K562 (cell line): Measurements from ENCODE around the gene CHMP2A. TPM values are rescaled to one million over a fixed set of nuclear protein-coding genes. Genes with fewer than 3 reads are reported as not detected.
A peak's percentile ranks its signal among the peaks of the same experiment; 100 is the strongest.

Experiments used
- ARHGAP35 ChIP-seq: fragments of 450-650 bp; IDR thresholded peaks from 2 replicates; pipeline ENCODE4 v1.6.1; 2018; ENCODE audit not compliant: partially characterized antibody
- C11orf30 ChIP-seq: fragments of 450-650 bp; IDR thresholded peaks from 2 replicates; pipeline ENCODE4 v1.6.1; 2016; ENCODE audit warnings: low read depth, mild to moderate bottlenecking
- ETV1 ChIP-seq: fragments of 450-650 bp; conservative IDR thresholded peaks from 2 replicates; pipeline ENCODE4 v1.6.1; 2016; ENCODE audit warnings: missing genetic modification characterization, control low read depth, low read depth, missing compliant biosample characterization
- GTF2A2 ChIP-seq: IDR thresholded peaks from 2 replicates; pipeline ENCODE4 v1.6.1; 2016; ENCODE audit warnings: mild to moderate bottlenecking, missing genetic modification characterization, missing compliant biosample characterization
- KHSRP ChIP-seq: fragments of 450-650 bp; IDR thresholded peaks from 2 replicates; pipeline ENCODE4 v1.6.1; 2017
- KLF6 ChIP-seq: fragments of 250-450 bp; sonication (Bioruptor Pico); IDR thresholded peaks from 2 replicates; pipeline ENCODE4 v1.4.0; 2020; ENCODE audit warnings: mild to moderate bottlenecking, moderate library complexity, borderline replicate concordance
- L3MBTL2 ChIP-seq: fragments of 450-650 bp; IDR thresholded peaks from 2 replicates; pipeline ENCODE4 v1.6.1; 2016; ENCODE audit warnings: mild to moderate bottlenecking, moderate library complexity
- MECOM ChIP-seq: fragments of 250-450 bp; sonication (Bioruptor Pico); IDR thresholded peaks from 2 replicates; pipeline ENCODE4 v1.8.0; 2022; ENCODE audit warnings: inconsistent platforms
- MEIS2 ChIP-seq: fragments of 450-650 bp; IDR thresholded peaks from 2 replicates; pipeline ENCODE4 v1.6.1; 2014; ENCODE audit warnings: mild to moderate bottlenecking; ENCODE audit not compliant: partially characterized antibody
- NCOA6 ChIP-seq: fragments of 450-650 bp; IDR thresholded peaks from 2 replicates; pipeline ENCODE4 v1.6.1; 2017; ENCODE audit warnings: mild to moderate bottlenecking
- NFYB ChIP-seq: IDR thresholded peaks from 2 replicates; pipeline ENCODE4 v1.6.1; 2011; ENCODE audit warnings: mild to moderate bottlenecking, moderate library complexity; ENCODE audit not compliant: insufficient read length; ENCODE audit errors: extremely low read depth
- SIX5 ChIP-seq, 2 experiments: IDR thresholded peaks; 2 replicates each; pipeline ENCODE4 v1.6.1; 2011; ENCODE audit warnings: low read length in 2 of 2, borderline replicate concordance in 1 of 2, low read depth in 1 of 2, mild to moderate bottlenecking in 1 of 2, moderate library complexity in 1 of 2; ENCODE audit not compliant: insufficient read depth in 1 of 2
- XRCC5 ChIP-seq: fragments of 200-400 bp; formaldehyde crosslinking; IDR thresholded peaks from 2 replicates; pipeline ENCODE4 v1.6.1; 2017; ENCODE audit warnings: low read depth, mild to moderate bottlenecking, low read length
- polyA plus RNA-seq, 8 experiments: library from polyadenylated mRNA; depleted of rRNA in 4 of 8; stranded (reverse) in 5 of 8; unstranded in 3 of 8; fragments of >200 nt; fragmentation: Nextera tagmentation in 2 of 8; fragmentation: Illumina TruSeq in 1 of 8; extraction: Ambion mirVana in 2 of 8; extraction: Trizol in 1 of 8; gene quantifications; 2 replicates each; pipeline versions ENCODE4 v1.2.1 to v1.2.3, GENCODE V29; 2011 to 2014; ENCODE audit warnings: inconsistent platforms in 1 of 8, missing spikeins in 1 of 8
- total RNA-seq, 7 experiments: library from RNA; depleted of rRNA in 6 of 7; stranded (reverse); fragments of >200 nt in 6 of 7; fragmentation: Illumina TruSeq in 2 of 7; extraction: Trizol in 2 of 7; gene quantifications; 2 replicates each; pipeline versions ENCODE4 v1.2.1 to v1.2.3, GENCODE V29; 2011 to 2021; ENCODE audit warnings: low replicate concordance in 1 of 7
- TF ChIP-seq, protein P1 (sequence below), 2 experiments: fragments of 450-650 bp; formaldehyde crosslinking in 1 of 2; IDR thresholded peaks; 2 replicates each; pipeline versions ENCODE4 v1.4.0 to v1.6.1; 2014 to 2020; ENCODE audit warnings: mild to moderate bottlenecking in 2 of 2, borderline replicate concordance in 1 of 2, low read depth in 1 of 2
- TF ChIP-seq, protein P2 (sequence below), 2 experiments: IDR thresholded peaks; 2 replicates each; pipeline ENCODE4 v1.6.1; 2011; ENCODE audit warnings: borderline replicate concordance in 1 of 2, control low read depth in 1 of 2, low read depth in 1 of 2, low read length in 1 of 2, mild to moderate bottlenecking in 1 of 2, mixed read lengths in 1 of 2, moderate library complexity in 1 of 2; ENCODE audit not compliant: insufficient read depth in 1 of 2, insufficient read length in 1 of 2, poor library complexity in 1 of 2, severe bottlenecking in 1 of 2; ENCODE audit errors: extremely low read depth in 1 of 2
- TF ChIP-seq, protein P3 (sequence below): fragments of 450-650 bp; IDR thresholded peaks from 2 replicates; pipeline ENCODE4 v1.6.1; 2016; ENCODE audit warnings: borderline replicate concordance
- TF ChIP-seq, protein P4 (sequence below): sonication (generic); formaldehyde crosslinking; IDR thresholded peaks from 2 replicates; pipeline ENCODE4 v1.8.1; 2022; ENCODE audit warnings: missing genetic modification reagents

The CHMP2A gene
- total and polyA plus RNA-seq, 9 of the 15 experiments (the other 6 are each of a cell fraction or from before 2014, with no cell fraction given): 57.6 to 159 (median 87.2) TPM

DNA sequence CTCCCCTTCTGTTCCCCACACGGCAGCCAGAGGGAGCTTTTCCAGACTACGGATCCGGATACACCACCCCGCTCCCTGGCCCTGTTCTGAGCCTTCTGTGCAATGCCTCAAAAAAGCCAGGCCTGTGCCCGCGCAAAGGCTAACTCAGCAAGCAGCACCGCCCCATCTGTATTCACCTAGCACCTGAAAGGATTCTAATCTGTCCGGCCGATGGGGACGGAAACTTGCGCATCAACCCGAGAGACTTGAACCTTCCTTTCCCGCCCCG is 35.9 kb downstream of the CHMP2A start (continued):
- TF ChIP-seq, protein P1, sequence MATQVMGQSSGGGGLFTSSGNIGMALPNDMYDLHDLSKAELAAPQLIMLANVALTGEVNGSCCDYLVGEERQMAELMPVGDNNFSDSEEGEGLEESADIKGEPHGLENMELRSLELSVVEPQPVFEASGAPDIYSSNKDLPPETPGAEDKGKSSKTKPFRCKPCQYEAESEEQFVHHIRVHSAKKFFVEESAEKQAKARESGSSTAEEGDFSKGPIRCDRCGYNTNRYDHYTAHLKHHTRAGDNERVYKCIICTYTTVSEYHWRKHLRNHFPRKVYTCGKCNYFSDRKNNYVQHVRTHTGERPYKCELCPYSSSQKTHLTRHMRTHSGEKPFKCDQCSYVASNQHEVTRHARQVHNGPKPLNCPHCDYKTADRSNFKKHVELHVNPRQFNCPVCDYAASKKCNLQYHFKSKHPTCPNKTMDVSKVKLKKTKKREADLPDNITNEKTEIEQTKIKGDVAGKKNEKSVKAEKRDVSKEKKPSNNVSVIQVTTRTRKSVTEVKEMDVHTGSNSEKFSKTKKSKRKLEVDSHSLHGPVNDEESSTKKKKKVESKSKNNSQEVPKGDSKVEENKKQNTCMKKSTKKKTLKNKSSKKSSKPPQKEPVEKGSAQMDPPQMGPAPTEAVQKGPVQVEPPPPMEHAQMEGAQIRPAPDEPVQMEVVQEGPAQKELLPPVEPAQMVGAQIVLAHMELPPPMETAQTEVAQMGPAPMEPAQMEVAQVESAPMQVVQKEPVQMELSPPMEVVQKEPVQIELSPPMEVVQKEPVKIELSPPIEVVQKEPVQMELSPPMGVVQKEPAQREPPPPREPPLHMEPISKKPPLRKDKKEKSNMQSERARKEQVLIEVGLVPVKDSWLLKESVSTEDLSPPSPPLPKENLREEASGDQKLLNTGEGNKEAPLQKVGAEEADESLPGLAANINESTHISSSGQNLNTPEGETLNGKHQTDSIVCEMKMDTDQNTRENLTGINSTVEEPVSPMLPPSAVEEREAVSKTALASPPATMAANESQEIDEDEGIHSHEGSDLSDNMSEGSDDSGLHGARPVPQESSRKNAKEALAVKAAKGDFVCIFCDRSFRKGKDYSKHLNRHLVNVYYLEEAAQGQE (IDR thresholded peaks at IDR 0.05; ENCODE audit: borderline replicate concordance): peak; percentile 4; the same call in 1 of the 2 replicates
- TF ChIP-seq, protein P1 (CRISPR knock-in tag; IDR thresholded peaks at IDR 0.05; ENCODE audit: low read depth): no peak
- no peak for TF ChIP-seq GTF2A2 (tag)
- TF ChIP-seq, protein P2, sequence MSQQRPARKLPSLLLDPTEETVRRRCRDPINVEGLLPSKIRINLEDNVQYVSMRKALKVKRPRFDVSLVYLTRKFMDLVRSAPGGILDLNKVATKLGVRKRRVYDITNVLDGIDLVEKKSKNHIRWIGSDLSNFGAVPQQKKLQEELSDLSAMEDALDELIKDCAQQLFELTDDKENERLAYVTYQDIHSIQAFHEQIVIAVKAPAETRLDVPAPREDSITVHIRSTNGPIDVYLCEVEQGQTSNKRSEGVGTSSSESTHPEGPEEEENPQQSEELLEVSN (IDR thresholded peaks at IDR 0.05; ENCODE audit: borderline replicate concordance in 1 of 2, extremely low read depth in 1 of 2, insufficient read depth in 1 of 2, insufficient read length in 1 of 2, low read depth in 1 of 2, low read length in 1 of 2, poor library complexity in 1 of 2, severe bottlenecking in 1 of 2): peak; percentile 23 to 32
- no peak for TF ChIP-seq ARHGAP35
- TF ChIP-seq XRCC5: peak; percentile 81; the same call in 1 of the 2 replicates
- TF ChIP-seq, protein P3, sequence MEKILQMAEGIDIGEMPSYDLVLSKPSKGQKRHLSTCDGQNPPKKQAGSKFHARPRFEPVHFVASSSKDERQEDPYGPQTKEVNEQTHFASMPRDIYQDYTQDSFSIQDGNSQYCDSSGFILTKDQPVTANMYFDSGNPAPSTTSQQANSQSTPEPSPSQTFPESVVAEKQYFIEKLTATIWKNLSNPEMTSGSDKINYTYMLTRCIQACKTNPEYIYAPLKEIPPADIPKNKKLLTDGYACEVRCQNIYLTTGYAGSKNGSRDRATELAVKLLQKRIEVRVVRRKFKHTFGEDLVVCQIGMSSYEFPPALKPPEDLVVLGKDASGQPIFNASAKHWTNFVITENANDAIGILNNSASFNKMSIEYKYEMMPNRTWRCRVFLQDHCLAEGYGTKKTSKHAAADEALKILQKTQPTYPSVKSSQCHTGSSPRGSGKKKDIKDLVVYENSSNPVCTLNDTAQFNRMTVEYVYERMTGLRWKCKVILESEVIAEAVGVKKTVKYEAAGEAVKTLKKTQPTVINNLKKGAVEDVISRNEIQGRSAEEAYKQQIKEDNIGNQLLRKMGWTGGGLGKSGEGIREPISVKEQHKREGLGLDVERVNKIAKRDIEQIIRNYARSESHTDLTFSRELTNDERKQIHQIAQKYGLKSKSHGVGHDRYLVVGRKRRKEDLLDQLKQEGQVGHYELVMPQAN: peak; percentile 16; the same call in 1 of the 2 replicates
- TF ChIP-seq MECOM (CRISPR knock-in tag): no peak
- peak; percentile 57; the same call in 1 of the 2 replicates for TF ChIP-seq L3MBTL2
- TF ChIP-seq SIX5 (IDR thresholded peaks at IDR 0.05; ENCODE audit: borderline replicate concordance in 1 of 2, insufficient read depth in 1 of 2, low read depth in 1 of 2, low read length in 2 of 2): no peak
- TF ChIP-seq KLF6 (CRISPR knock-in tag): no peak
- TF ChIP-seq MEIS2: no peak
- TF ChIP-seq KHSRP: no peak
- TF ChIP-seq, protein P4, sequence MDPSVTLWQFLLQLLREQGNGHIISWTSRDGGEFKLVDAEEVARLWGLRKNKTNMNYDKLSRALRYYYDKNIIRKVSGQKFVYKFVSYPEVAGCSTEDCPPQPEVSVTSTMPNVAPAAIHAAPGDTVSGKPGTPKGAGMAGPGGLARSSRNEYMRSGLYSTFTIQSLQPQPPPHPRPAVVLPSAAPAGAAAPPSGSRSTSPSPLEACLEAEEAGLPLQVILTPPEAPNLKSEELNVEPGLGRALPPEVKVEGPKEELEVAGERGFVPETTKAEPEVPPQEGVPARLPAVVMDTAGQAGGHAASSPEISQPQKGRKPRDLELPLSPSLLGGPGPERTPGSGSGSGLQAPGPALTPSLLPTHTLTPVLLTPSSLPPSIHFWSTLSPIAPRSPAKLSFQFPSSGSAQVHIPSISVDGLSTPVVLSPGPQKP (CRISPR knock-in tag): no peak
- no peak for TF ChIP-seq NFYB
- peak; percentile 77 for TF ChIP-seq ETV1
- no peak for TF ChIP-seq NCOA6
- no peak for TF ChIP-seq C11orf30
